ENCODE data around the gene MTX3. TPM values are rescaled to one million over a fixed set of nuclear protein-coding genes. Genes with fewer than 3 reads are reported as not detected.

Gene MTX3
- polyA plus RNA-seq, 1 of the 3 experiments (the other 2 are of a cell fraction) = 6.8 TPM

GRCh38 chr5:79963261-79964061 is 27.6 kb downstream of the MTX3 start:
- CTCF ChIA-PET = interaction anchor here (1.4 kb wide), 1 partner anchor 12 kb away, joined by 4 read pairs; no protein-coding TSS in a partner anchor
- no peak overlapping the region for H3K4me2 ChIP-seq
- no peak for DNase-seq

GRCh38 chr5:79962575-79963222 is 28.4 kb downstream of the MTX3 start:
- H3K9me3 ChIP-seq = no peaks in the 10 kb centered on the region
- no peaks in the 10 kb centered on the region for H3F3A ChIP-seq (replicated peaks; ENCODE audit: insufficient read depth)
- H3K27me3 ChIP-seq (ENCODE audit: insufficient read depth) = no peaks in the 10 kb centered on the region
- POLR2A ChIA-PET = no interaction called here
- no peak overlapping the region for H3K9ac ChIP-seq
- DNase-seq = no peak
- H3K4me2 ChIP-seq = no peak overlapping the region
- no peak overlapping the region for H3K27ac ChIP-seq (ENCODE audit: low read depth in 2 of 2, low read length in 1 of 2)
- H4K20me1 ChIP-seq (ENCODE audit: insufficient read depth) = no peaks in the 10 kb centered on the region
- CTCF ChIA-PET = interaction anchor here (1.4 kb wide), 1 partner anchor 13 kb away, joined by 4 read pairs; no protein-coding TSS in a partner anchor
- no peak overlapping the region for H3K4me3 ChIP-seq (ENCODE audit: low read depth in 2 of 2, low read length in 1 of 2)
- 75% methylated on average over 11 of the region's 11 CpGs for WGBS (ENCODE audit: low lambda C conversion rate)
- H2AFZ ChIP-seq (ENCODE audit: low read depth) = peak overlapping the region; percentile 57; the same call in 1 of the 2 replicates
- H3K9me2 ChIP-seq = no peaks in the 10 kb centered on the region
- no peaks in the 10 kb centered on the region for H3K36me3 ChIP-seq (replicated peaks in 1 of 2; ENCODE audit: control insufficient read depth in 1 of 2, insufficient read depth in 2 of 2, low read length in 1 of 2)
- H3K79me2 ChIP-seq (ENCODE audit: insufficient read depth) = no peaks in the 10 kb centered on the region
- H3K4me1 ChIP-seq (ENCODE audit: control insufficient read depth in 1 of 2, insufficient read depth in 2 of 2, low read depth in 1 of 2, low read length in 1 of 2) = peaks cover 0 to 8% of the 10 kb centered on the region in 2 experiments; a peak in 1 of 4 replicates
- TF ChIP-seq JUND (IDR thresholded peaks at IDR 0.05) (peak; percentile 30; the same call in 1 of the 2 replicates), IRF3 (IDR thresholded peaks at IDR 0.05; ENCODE audit: low read depth, low read length) (no peak), RFX5 (IDR thresholded peaks at IDR 0.05; ENCODE audit: low read length) (no peak), FOSL2 (IDR thresholded peaks at IDR 0.05; ENCODE audit: borderline replicate concordance, low read depth) (peak; percentile 63), CHD2 (IDR thresholded peaks at IDR 0.05; ENCODE audit: low read length, partially characterized antibody) (no peak), TCF12 (IDR thresholded peaks at IDR 0.05) (peak; percentile 31; the same call in 1 of the 2 replicates), EP300 (IDR thresholded peaks at IDR 0.05; ENCODE audit: borderline replicate concordance in 1 of 2, low read depth in 1 of 2, low read length in 1 of 2) (no peak), PBX3 (IDR thresholded peaks at IDR 0.05) (no peak), CTCF (IDR thresholded peaks at IDR 0.05) (no peak), FOXM1 (IDR thresholded peaks at IDR 0.05; ENCODE audit: low read depth) (no peak), YY1 (IDR thresholded peaks at IDR 0.05; ENCODE audit: low read depth) (no peak), SIN3A (IDR thresholded peaks at IDR 0.05; ENCODE audit: borderline replicate concordance, low read depth, low read length) (no peak), TEAD4 (IDR thresholded peaks at IDR 0.05; ENCODE audit: borderline replicate concordance, insufficient read depth) (no peak), SMC3 (IDR thresholded peaks at IDR 0.05; ENCODE audit: low read depth, low read length) (no peak)

More at GRCh38 chr5:79963261-79964061, 27.6 kb downstream of the MTX3 start:
- POLR2A ChIA-PET = no interaction called here
- H3K9ac ChIP-seq = no peak overlapping the region
- H3K4me3 ChIP-seq (ENCODE audit: low read depth in 2 of 2, low read length in 1 of 2) = no peak overlapping the region
- WGBS (ENCODE audit: low lambda C conversion rate) = 79% methylated on average over 10 of the region's 10 CpGs
- H3K79me2 ChIP-seq (ENCODE audit: insufficient read depth) = no peaks in the 10 kb centered on the region
- TF ChIP-seq FOXM1 (IDR thresholded peaks at IDR 0.05; ENCODE audit: low read depth) (no peak), FOXJ3 (CRISPR knock-in tag; IDR thresholded peaks at IDR 0.05) (no peak), ZBTB33 (IDR thresholded peaks at IDR 0.05; ENCODE audit: borderline replicate concordance, low read depth) (no peak), NFIC (IDR thresholded peaks at IDR 0.05; ENCODE audit: borderline replicate concordance) (no peak), JUND (IDR thresholded peaks at IDR 0.05) (no peak), TCF12 (IDR thresholded peaks at IDR 0.05) (no peak), FOSL2 (IDR thresholded peaks at IDR 0.05; ENCODE audit: borderline replicate concordance, low read depth) (no peak), MXI1 (IDR thresholded peaks at IDR 0.05; ENCODE audit: low read depth, low read length) (no peak), ELF1 (IDR thresholded peaks at IDR 0.05) (no peak)
- H4K20me1 ChIP-seq (ENCODE audit: insufficient read depth) = no peaks in the 10 kb centered on the region
- peaks cover 0 to 8% of the 10 kb centered on the region in 2 experiments; a peak in 1 of 4 replicates for H3K4me1 ChIP-seq (ENCODE audit: control insufficient read depth in 1 of 2, insufficient read depth in 2 of 2, low read depth in 1 of 2, low read length in 1 of 2)
- H3K27ac ChIP-seq (ENCODE audit: low read depth in 2 of 2, low read length in 1 of 2) = no peak overlapping the region
- no peak overlapping the region for H2AFZ ChIP-seq (ENCODE audit: low read depth)
- H3K36me3 ChIP-seq (replicated peaks in 1 of 2; ENCODE audit: control insufficient read depth in 1 of 2, insufficient read depth in 2 of 2, low read length in 1 of 2) = no peaks in the 10 kb centered on the region
- H3F3A ChIP-seq (replicated peaks; ENCODE audit: insufficient read depth) = no peaks in the 10 kb centered on the region
- H3K9me2 ChIP-seq = no peaks in the 10 kb centered on the region
- no peaks in the 10 kb centered on the region for H3K9me3 ChIP-seq
- H3K27me3 ChIP-seq (ENCODE audit: insufficient read depth) = no peaks in the 10 kb centered on the region

Measured in SK-N-SH (cell line).